Bronchial smooth muscle cell (primary cell): ENCODE measurements around the gene NUMB. TPM values are rescaled to one million over a fixed set of nuclear protein-coding genes. Genes with fewer than 3 reads are reported as not detected.

Experiments
- total RNA-seq: library from RNA; depleted of rRNA; stranded (reverse); fragments of >200 nt; gene quantifications from 2 replicates; pipeline ENCODE4 v1.2.1, GENCODE V29; 2014

The NUMB gene
- total RNA-seq = 18.0 and 20.1 TPM in 2 replicates

DNA sequence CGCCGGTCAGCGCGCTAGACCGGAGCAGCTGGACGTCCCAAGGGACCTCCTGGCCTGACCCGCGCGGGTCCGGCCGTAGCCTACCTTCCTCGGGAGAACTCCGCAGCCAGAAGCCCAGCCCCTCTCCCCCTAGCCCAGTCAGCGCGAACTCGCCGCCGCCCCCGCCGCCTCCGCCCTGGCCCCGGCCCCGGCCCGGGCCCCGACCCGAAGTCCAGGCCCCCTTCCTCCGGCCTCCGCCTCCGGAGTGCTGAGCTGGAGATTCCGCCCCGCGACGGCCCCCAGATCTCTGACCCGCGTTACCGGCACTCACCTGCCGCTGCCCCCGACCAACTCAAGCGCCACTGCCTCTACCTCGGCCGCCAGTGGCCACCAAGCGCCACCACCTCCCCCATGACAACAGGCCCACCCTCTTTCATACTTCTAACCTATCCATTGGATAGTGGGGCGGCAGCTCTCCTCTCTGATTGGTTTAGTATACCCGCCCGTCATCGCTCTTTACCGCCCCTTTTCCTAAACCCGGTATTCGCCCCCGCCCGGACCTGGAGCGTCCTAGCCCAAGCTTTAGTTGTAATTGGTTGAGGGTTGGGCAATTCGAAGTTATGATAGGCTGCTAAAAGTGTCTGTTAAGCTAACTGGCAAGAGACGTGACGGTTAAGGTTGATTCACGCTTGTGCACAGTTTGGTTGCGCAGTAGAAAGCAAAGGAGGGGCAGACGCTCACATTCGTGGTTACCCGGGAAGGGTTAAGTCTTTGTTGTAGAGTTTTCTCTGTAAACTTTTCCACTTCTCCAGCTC is at the start of gene NUMB:
NUMB (minus strand) TSS at position 364 of the 794 bp plus-strand sequence. CDS start 102,795 bp downstream, outside the sequence.

DNA sequence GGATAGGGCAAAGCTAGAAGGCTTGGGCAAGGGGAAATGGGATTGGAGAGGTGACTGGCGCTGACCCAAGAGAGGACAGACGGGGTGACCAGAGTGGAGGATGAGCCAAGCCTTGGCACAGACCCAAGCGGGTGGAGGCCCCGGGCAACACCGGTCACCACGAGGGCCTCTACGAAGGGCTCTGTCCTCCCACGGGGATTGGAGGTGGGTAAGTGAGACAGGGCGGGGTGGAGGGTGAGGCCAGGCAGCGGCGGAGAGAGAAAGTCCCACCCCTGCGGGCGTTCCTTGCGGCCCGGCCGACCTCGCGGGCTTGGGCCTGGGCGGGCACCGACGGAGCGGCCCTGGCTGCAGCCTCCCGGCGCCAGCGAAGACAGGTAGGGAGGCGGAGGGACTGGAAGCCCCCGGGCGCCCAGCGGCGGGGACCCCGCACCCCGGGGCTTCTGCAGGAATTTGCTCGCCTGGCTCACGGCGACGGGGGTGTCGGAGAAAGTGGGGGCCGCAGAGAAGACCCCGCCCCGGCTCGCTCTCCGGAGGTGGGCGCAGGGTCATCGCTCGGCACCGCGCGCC is 221.0 kb downstream of the NUMB start, which contains the start of gene PAPLN:
PAPLN (plus strand) TSS at position 288 of the 567 bp plus-strand sequence. CDS start 2,273 bp downstream, outside the sequence.

Other genes starting within 250 kb of the NUMB start
- 1.7 and 4.6 TPM in 2 replicates for gene PAPLN, start 221.0 kb downstream of the NUMB start, total RNA-seq
- gene RIOX1, start 32.4 kb upstream of the NUMB start, total RNA-seq = 9.5 and 10.8 TPM in 2 replicates
- 2.7 and 6.0 TPM in 2 replicates for gene ACOT1, start 78.6 kb upstream of the NUMB start, total RNA-seq
- under 0.01 and 0.09 TPM in 2 replicates for gene HEATR4, start 100.4 kb upstream of the NUMB start, total RNA-seq
- gene ACOT2, start 110.7 kb upstream of the NUMB start, total RNA-seq = 19.3 and 35.3 TPM in 2 replicates
- gene ACOT4, start 133.3 kb upstream of the NUMB start, total RNA-seq = 0.26 and 0.32 TPM in 2 replicates
- gene ACOT6, start 154.0 kb upstream of the NUMB start, total RNA-seq = not detected in 2 replicates
- 4.8 and 5.4 TPM in 2 replicates for gene DNAL1, start 186.4 kb upstream of the NUMB start, total RNA-seq